Suprapubic skin (tissue), 4 donors: ENCODE results near the gene COL4A6.

Experiments
- POLR2A ChIP-seq, 2 donors: fragments of 450-650 bp; IDR thresholded peaks; one replicate each; pipeline ENCODE4 v1.6.1; 2017; ENCODE audit warnings: antibody characterized with exemption in 2 of 2, mild to moderate bottlenecking in 2 of 2, moderate library complexity in 2 of 2
- POLR2AphosphoS5 ChIP-seq, 3 donors: sonication (generic); formaldehyde crosslinking; IDR thresholded peaks; one replicate each; pipeline ENCODE4 v1.6.1; 2017; ENCODE audit warnings: antibody characterized with exemption in 3 of 3

- TF ChIP-seq POLR2AphosphoS5 (IDR thresholded peaks at IDR 0.05) (no peak), POLR2A (IDR thresholded peaks at IDR 0.05) (no peak)
Measured at GRCh38 chrX:108211301-108211700, 226.9 kb downstream of the COL4A6 start.
